DND-41 (cell line): ENCODE results near the gene PGF.

ENCODE experiments used
- CTCF ChIP-seq: IDR thresholded peaks from 2 replicates; pipeline ENCODE4 v1.5.1; 2012; ENCODE audit warnings: borderline replicate concordance, low read length, moderate library complexity, mild to moderate bottlenecking; ENCODE audit not compliant: poor library complexity, severe bottlenecking; ENCODE audit errors: extremely low read depth
- EZH2 ChIP-seq: IDR thresholded peaks from 3 replicates; pipeline ENCODE4 v1.6.1; 2012; ENCODE audit warnings: borderline replicate concordance, low read depth, mild to moderate bottlenecking, moderate library complexity, low read length, inconsistent platforms; ENCODE audit not compliant: severe bottlenecking

DNA sequence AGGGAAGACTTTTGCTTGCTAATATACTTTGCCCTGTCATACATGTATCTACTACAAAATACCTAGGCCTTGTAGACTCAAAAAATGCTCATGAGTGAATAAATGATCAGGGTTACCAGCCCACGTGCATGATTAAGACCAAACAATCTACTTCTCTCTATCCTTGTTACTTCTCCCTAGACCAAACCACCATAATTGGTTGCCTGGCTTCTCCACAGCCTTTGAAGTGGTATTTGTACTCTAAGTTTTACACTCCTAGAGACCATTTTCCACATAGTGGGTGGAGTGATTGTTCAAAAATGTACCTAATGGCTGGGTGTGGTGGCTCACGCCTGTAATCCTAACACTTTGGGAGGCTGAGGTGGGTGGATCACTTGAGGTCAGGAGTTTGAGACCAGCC lies 18.2 kb downstream of the PGF start:
- TF ChIP-seq CTCF (no peak), EZH2 (no peak)
